DLD1 (cell line): ENCODE measurements around the gene FBXW11.
"Not testable (repeated sequence)": the region's sequence is repeated elsewhere in the genome, so short reads cannot be mapped to it uniquely, and the experiment has no call there.

Experiments used
- in situ Hi-C: cut with HindIII; loops from 2 replicates; pipeline ENCODE4 v1.10.0; 2017; ENCODE audit warnings: low sequenced_read_pairs

Gene FBXW11

DNA sequence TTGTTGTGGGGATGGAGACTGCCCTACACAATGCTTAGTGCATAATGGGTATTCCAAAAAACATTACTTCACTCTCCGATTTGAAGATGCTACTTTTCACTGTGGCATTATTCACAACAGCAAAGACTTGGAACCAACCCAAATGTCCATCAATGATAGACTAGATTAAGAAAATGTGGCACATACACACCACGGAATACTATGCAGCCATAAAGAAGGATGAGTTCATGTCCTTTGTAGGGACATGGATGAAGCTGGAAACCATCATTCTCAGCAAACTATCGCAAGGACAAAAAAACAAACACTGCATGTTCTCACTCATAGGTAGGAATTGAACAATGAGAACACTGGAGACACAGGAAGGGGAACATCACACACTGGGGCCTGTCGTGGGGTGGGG lies 90.7 kb downstream of the FBXW11 start:
- in situ Hi-C loops, result not testable (repeated sequence)

DNA sequence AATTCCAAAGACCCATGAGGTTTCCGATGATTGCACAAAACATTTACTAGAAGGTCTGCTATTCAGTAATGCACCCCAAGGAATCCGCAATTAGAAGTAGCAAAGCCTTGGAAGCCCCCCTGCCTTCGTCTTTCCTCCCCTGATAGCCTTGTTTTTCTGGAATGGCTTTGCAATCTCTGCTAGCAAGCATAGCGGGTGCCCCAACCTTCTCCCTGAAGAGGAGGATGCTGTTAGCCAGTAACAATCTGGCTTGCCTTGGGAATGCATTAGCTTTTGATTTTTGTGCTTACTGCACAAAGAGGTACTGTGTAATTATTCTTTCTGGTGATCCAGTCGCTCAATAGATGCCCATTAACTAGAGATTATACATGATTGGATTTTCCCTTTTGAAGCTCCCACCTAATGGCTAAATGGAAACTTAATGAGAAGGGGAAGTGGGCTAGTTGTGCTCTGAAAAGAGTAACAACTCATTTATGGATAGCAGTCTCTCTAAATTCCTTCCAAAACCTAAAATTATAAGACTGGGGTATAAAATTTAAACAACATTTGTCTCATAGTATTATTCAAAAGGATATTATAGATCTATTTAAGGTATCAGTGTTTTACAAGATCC lies 91.6 kb downstream of the FBXW11 start:
- in situ Hi-C loops, result no loop called here

DNA sequence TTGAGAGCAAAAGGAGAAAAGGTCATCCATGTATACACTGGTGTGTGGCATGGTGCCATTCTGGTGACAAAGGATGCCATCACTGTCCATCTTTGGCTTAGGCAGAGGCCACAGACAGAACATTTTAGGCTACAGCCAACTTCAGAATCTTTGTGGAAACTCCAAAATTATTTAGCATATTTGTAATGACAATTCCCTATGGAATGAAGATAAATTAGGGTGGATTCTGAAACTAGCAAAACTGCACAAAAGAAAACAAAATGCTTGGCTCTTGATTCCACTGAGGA lies 92.5 kb downstream of the FBXW11 start:
- in situ Hi-C loops, result no loop called here

DNA sequence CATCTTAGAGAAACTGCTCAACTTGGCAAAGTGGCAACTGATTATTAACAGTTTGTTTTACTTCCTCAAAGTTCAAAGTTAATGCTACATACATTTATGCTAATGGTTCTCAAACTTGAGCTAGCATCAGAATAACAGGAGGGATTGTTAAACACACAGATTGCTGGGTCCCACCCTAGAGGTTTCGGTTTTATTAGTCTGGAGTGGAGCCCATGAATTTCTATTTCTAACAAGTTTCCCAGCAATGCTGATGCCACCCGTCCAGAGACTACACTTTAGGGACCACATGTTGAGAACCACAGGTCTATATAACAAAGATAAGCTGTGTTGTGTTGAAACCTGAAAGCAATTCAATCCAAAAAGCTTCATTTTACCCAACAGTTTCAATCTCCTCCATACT lies 95.3 kb downstream of the FBXW11 start:
- in situ Hi-C loops, result no loop called here

DNA sequence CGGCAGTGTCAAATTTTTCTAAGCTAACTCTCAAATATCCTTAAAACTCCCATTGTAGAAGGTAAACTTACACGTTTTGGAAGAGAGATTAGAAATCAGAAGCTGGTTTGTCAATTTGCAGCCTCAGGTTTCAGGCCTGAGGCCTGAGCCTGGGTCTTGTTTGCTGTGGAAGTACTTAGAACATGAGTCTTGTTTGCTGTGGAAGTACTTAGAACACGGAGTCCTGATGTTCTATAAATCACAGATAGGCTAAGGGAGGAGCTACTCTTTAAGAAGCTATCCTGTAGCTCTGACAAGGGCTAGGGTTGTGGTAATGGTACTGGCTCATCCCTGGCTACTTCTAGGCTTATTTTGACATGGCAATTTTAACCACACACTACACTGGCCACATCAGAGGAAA lies 97.8 kb downstream of the FBXW11 start:
- in situ Hi-C loops, result no loop called here

DNA sequence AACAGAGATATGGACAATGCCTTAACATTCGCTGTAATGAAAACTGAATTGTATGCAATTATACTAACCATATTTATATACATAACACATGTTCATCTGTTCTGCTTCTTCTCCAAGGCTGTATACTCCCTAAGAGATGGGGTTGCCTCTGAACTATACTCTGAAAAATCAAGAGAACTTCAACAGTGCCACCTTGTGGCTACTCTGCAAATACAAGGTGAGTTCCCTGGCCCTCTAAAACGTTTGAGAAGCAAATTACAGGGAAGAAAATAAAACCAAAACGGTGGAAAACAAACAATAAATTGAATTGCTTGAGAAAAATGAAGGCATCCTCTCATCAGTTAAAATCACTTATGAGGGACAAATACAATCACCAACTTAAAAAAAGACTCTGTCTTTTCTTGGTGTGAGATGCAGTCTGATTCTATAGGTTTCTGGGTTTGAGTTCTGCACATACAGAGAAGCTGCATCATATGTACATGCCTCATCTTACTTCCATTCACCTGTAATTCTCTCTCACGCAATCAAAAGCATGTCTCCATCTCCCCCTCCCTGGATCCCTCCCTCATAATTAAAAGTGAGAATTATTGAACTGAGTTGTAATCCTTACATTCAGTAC lies 98.6 kb downstream of the FBXW11 start:
- in situ Hi-C loops, result no loop called here

DNA sequence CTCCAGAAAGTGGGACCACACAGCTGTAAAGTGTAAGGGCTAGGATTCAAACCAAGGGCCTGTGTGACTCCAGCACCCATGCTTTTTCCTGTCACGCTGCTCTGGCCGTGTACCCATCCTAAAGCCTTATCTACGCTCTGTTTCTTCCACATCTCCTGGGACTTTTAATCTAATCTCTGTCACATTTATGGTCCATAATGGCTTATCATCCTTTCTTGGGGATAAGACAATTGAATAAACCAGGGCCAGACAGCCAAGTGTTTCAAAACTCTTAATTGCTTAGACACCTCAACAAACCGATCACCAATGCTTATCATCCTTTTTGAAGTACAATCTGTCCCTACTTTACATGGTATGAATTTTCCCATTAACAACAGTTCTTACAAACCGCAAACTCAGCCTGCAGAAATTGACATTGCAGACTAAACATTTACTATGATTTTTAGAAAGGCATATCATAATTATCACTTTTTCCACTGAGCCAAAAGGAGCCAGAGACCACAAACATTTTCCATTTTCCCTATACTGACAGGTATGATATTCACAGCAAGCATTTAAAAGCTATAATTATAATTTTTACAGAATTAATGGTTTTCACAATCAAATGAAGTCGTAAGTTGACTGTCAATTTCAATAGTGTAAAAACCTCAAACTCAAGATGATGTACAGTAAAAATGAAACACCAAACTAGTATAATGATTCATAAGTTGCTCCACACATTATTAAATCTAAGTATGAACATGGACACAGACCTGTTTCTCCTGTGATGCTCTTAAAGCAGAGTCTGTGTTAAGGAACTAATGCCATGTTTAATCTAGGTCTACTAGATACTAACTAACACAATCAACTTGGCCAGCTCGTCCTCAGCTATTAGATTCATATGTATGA lies 99.5 kb downstream of the FBXW11 start:
- in situ Hi-C loops, result no loop called here

DNA sequence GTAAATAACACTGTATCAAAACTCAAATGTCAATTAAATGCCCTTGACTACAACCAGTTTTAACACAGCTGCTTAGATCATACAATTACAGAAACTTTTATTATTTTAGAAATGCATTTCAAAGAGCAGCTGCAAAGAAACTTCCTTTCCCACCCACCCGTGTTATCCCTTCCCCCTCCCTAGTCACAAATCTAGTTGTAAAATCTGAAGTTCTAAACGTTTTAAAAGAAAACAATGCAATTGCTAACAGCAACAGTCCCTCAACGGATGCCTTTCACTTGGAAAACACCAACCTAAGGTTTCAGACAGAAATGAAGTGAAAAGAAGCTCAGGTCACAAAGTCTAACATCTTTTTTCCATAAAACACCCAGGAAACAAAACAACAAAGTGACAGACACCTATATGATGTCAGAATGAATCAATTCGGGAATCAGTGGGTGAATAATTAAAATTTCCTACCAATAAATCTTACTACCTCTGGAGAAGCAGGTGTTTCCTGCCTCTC lies 100.3 kb downstream of the FBXW11 start:
- in situ Hi-C loops, result no loop called here

DNA sequence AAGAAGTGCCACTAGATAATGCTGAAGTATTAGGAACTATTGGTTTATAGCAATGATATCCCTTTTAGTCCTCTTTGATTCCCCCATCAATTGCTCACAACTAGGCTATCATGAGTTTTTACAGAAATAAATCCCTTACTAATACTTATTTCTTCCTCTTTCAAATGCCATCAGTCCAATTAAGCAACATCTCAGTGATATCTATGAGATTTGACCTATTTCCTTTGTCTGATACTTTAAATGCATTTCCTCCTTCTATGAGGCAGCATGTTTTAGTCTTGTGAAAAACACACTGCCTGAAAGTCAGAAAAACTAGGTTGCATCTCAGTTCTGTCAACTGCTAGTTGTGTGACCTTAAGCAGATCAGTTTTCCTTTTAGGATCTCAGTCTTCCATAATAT lies 101.6 kb downstream of the FBXW11 start:
- in situ Hi-C loops, result no loop called here

DNA sequence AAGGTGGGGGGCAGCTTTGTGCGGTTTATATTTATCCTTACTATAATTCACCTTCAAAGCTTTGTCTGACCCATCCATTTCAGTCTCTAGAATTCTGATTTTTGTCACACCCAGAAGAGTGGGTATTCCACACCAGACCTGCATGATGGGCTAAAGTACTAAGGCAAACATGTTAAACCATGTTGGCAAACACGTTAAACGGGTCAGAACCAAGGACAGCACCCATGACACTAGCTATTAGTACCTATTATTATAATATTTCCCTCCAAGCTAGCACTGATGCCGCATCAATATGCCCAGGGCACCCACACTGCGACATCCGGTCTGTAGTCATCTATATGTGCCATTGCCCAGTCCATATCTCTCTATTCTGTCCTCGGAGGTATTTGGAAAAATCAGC lies 104.7 kb downstream of the FBXW11 start:
- in situ Hi-C loops, result no loop called here

DNA sequence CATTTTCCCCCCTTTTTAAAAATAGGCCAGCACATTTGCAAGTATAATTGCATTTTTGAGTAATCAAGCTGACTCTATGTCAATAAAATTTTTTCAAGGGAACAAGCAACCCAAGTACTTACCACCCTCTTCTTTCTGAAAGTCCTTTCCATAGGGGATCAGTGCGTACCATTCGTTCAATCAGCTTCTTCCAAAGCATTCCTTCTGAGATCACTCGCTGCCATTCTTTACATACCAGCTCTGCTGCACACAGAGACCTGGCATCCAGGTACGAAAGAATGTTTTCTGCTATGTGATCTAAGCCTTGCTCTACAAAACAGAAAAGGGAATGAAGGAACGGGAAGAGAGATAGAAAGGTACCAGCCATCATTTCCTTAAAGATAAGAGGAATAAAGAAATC lies 106.6 kb downstream of the FBXW11 start:
- in situ Hi-C loops, result no loop called here

DNA sequence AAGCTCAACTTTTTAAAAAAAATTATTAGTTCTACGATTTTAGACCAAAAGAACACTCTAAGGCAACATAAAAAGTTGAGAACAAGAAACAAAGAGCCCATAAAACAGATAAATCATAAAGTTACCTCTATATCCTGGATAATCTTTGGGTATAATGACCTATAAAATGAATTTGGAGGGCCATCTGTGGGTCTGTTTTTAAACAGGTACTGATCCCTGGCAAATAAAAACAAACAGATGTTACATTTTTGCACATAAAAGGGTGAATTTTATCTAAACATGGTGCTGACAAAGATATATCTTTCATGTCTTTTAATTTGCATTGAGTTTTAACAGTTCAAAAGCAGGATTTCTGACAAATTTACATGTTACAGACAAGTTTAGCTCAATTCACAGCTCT lies 107.6 kb downstream of the FBXW11 start:
- in situ Hi-C loops, result no loop called here

DNA sequence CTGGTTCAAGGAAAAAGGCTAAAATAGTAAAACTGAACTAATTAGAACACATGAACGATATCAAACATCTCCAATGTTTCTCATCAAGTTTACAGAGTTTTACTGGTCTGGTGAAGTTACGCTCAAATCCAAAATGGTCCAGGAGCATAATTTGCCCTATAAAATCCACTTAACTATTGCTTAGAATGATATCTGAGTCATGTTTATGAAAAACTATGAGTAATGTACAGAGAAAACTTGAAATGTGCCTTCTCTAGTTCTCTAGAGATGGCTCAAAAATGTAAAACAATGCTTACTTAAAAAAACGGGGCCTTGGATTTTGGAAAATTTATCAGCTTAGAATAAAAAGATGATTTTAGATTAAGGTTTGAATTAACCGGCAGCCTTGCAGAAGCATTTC lies 108.1 kb downstream of the FBXW11 start:
- in situ Hi-C loops, result no loop called here

DNA sequence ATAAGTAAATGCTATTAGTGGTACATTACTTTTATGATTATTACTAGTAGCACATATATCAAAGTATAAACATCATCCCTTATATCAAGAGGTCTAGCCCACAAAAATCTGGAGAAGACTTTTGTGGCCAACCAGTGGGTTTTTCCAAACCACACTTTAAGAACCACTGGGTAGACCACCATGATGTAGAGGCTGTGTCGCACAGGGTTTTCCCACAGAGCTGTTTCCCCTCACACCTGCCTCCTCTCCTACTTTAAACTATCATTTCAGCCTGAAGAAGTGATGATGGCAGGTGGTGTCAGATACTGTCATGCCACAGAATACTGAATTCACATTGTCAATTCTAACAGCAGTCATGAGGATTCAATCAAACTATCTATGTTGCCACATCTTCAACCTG lies 109.2 kb downstream of the FBXW11 start:
- in situ Hi-C loops, result no loop called here

DNA sequence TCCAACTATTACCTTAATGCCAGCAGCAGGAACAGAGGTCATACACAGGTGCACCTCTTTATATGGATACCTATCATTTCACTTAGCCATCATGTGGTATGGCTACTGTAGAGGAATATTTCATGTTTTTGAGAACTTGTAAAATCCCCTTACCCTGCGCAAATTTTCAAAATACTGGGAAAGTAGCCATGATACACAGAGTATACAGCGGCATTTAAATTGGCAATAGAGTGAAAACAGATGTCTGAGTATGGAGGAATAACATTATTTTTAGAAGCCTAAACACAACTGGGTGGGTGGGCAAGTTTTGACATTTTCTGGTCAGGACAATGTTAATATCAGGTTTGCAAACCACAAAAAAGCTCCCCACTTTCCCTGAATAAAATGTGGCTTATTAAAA lies 111.4 kb downstream of the FBXW11 start:
- in situ Hi-C loops, result no loop called here

DNA sequence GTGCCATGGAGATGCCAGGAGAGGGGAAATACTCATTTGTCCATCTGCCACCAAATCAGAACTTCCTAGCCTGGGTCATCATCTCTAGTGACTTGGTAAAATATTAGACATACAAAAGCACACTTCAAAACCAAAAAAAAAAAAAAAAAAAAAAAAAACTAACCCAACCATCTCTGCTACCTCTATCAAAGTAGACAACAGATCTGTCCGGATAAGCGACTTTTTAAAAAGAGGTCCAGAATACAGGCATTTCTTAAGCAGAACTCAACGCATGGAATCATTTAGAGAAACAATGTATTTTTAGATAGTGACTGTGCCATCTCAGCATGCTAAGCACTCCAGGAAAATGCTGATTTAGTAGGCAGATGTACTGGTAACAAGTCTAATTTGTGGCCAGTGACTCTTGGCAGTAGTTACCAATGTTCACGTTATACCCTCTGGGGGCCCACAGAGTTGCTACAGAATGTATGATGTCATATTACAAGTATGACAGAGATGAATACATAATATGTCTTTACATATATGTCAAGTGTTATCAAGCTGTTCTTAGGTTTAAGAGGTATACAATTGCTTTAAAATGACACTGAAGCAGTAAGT lies 113.0 kb downstream of the FBXW11 start:
- in situ Hi-C loops, result no loop called here

DNA sequence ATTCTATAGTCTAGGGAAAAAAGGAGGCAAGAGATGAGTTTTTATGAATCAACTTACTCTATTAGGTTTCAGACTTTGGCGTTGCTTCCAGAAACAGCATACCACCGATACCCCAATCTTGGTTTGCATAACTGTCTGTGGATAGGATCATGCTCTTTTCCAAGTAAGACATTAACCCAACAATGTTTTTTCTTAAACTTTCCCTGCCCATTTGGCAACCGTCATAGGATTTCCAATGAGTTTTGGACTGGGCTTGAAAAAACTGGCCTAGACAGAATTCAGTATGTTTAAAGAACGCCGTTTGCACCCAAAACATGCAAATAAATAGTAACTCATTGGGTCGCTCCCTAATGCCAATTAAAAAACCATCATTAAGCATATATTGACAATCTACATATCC lies 114.8 kb downstream of the FBXW11 start:
- in situ Hi-C loops, result no loop called here

DNA sequence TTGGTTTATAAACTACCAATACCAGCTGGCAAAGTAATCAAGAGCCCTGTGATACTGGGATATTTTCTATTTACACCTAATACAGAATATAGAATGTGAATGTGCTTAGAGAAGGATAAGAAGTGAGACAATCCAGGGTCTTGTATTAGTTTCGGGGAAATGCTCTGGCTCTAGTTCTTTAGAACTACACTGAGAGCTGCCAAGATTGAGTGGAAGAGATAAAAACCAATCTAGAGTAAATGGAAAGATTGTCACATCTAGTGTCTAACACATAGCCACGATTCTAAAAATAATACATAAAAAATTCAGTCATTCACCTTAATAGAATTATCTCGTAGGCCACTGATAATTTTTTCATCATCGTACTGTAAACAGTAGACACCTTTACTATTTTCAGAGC lies 115.3 kb downstream of the FBXW11 start:
- in situ Hi-C loops, result no loop called here

DNA sequence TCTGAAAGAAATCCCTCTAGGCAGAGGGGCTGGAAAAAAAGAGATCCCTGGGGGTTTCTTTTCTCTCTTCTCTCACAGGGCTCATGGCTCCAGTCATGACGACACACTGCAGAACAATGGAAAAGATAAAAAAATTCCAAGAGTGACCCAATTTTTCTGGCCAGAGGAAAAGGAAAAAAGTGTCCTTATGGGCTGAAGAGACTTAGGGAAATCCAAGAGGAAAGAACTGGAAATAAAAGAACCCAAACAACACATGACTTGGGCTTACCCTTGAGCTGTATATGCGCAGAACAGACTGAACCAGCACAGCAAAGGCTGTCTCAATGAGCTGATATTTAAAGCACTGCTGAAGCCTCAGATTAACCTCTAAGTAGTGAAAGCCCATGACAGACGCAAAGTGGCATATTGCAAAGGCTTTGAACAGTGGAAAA lies 118.4 kb downstream of the FBXW11 start:
- in situ Hi-C loops, result no loop called here

DNA sequence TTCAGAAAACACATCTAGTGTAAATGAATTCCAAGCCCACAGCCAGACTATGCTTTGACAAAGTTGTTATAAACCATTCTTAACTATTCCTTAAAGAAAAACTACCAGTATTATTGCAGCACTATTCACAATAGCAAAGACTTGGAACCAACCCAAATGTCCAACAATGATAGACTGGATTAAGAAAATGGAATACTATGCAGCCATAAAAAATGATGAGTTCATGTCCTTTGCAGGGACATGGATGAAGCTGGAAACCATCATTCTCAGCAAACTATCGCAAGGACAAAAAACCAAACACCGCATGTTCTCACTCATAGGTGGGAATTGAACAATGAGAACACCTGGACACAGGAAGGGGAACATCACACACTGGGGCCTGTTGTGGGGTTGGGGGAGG lies 120.4 kb downstream of the FBXW11 start:
- in situ Hi-C loops, result not testable (repeated sequence)

DNA sequence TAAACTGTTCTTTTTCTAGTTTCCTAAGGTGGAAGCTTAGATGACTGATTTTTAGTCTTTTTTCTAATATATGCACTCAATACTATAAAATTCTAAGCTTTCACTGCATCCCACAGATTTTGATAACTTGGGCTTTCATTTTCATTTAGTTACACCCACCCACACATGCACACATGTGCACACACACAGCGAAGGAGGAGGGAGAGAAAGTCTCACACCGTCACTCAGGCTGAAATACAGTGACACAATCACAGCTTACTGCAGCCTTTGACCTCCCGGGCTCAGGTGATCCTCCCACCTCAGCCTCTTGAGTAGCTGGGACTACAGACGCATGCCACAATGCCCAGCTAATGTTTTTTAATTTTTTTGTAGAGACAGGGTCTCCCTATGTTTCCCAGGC lies 124.3 kb downstream of the FBXW11 start:
- in situ Hi-C loops, result no loop called here

DNA sequence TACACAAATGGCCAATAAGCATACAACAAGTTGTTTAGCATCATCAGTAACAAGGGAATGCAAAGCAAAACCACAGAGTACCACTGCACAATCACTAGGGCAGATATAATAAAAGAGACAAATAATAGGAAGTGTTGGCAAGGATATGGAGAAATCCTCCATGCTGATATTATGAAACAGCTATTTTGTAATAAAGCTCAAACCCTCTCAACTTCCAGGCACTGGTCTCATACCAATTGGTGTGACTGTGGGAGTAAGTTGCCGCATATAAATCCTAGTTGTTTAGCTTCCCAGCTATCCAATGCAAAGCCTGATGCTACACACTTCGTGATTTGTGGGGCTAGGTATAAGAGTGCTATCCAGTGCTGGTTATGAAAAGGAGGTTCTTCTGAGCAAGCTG lies 132.2 kb downstream of the FBXW11 start:
- in situ Hi-C loops, result loop anchor here (25.0 kb wide), 2 partner anchors 237 to 462 kb away; partner anchors contain the start of gene FGF18
